Neural progenitor cell (in vitro differentiated cells): ENCODE measurements around the gene RPS4Y2. TPM values are rescaled to one million over a fixed set of nuclear protein-coding genes. Genes with fewer than 3 reads are reported as not detected.

Experiments used
- DNase-seq: peaks from one replicate; pipeline ENCODE4 v3.0.0-alpha.2; 2016; ENCODE audit warnings: low spot score
- H2AFZ ChIP-seq: fragments of 200-600 bp; sonication (generic); replicated peaks from 2 replicates; pipeline ENCODE4 v1.6.1; 2016; ENCODE audit warnings: antibody characterized with exemption
- H3F3A ChIP-seq: fragments of 200-600 bp; sonication (generic); 2 replicates; pipeline ENCODE4 v1.6.1; 2016; ENCODE audit warnings: antibody characterized with exemption, low read depth
- H3K27ac ChIP-seq: fragments of 200-600 bp; sonication (generic); 2 replicates; pipeline ENCODE4 v1.5.1; 2016; ENCODE audit warnings: mild to moderate bottlenecking
- H3K27me3 ChIP-seq: fragments of 200-600 bp; sonication (generic); 2 replicates; pipeline ENCODE4 v1.6.1; 2016; ENCODE audit warnings: mild to moderate bottlenecking, moderate library complexity
- H3K36me3 ChIP-seq: fragments of 200-600 bp; sonication (generic); 2 replicates; pipeline ENCODE4 v1.5.1; 2016
- H3K4me1 ChIP-seq: fragments of 200-600 bp; sonication (generic); 2 replicates; pipeline ENCODE4 v1.6.1; 2016; ENCODE audit warnings: mixed run types
- H3K4me2 ChIP-seq: fragments of 200-600 bp; sonication (generic); 2 replicates; pipeline ENCODE4 v1.6.1; 2016
- H3K4me3 ChIP-seq: fragments of 200-600 bp; sonication (generic); 2 replicates; pipeline ENCODE4 v1.5.1; 2016
- H3K79me2 ChIP-seq: fragments of 200-600 bp; sonication (generic); 2 replicates; pipeline ENCODE4 v1.6.1; 2016; ENCODE audit warnings: low read depth
- H3K9ac ChIP-seq: fragments of 200-600 bp; sonication (generic); 2 replicates; pipeline ENCODE4 v1.6.1; 2016
- H3K9me3 ChIP-seq: fragments of 200-600 bp; sonication (generic); 2 replicates; pipeline ENCODE4 v1.5.1; 2016; ENCODE audit warnings: low read depth
- H4K20me1 ChIP-seq: fragments of 200-600 bp; sonication (generic); 2 replicates; pipeline ENCODE4 v1.6.1; 2016; ENCODE audit warnings: low read depth
- H3K27ac Mint-ChIP-seq: 3 replicates; pipeline ENCODE4 v1.8.0; 2021; ENCODE audit warnings: mixed read lengths
- H3K27me3 Mint-ChIP-seq: 2 replicates; pipeline ENCODE4 v1.8.0; 2022; ENCODE audit warnings: low read depth, mild to moderate bottlenecking, inconsistent platforms, moderate library complexity, mixed read lengths; ENCODE audit not compliant: insufficient read depth
- H3K36me3 Mint-ChIP-seq: 3 replicates; pipeline ENCODE4 v1.8.0; 2021; ENCODE audit warnings: mixed read lengths
- H3K4me1 Mint-ChIP-seq: 3 replicates; pipeline ENCODE4 v1.8.0; 2021; ENCODE audit warnings: mixed read lengths
- H3K4me3 Mint-ChIP-seq: 3 replicates; pipeline ENCODE4 v1.8.0; 2021; ENCODE audit warnings: mild to moderate bottlenecking, moderate library complexity, mixed read lengths
- H3K9me3 Mint-ChIP-seq: 3 replicates; pipeline ENCODE4 v1.8.0; 2020; ENCODE audit warnings: mixed read lengths
- EZH2 ChIP-seq: fragments of 200-600 bp; sonication (generic); IDR thresholded peaks from 2 replicates; pipeline ENCODE4 v1.6.1; 2017; ENCODE audit warnings: antibody characterized with exemption, mild to moderate bottlenecking, moderate library complexity
- EZH2phosphoT487 ChIP-seq: fragments of 200-600 bp; sonication (generic); IDR thresholded peaks from 2 replicates; pipeline ENCODE4 v1.6.1; 2017; ENCODE audit warnings: antibody characterized with exemption
- total RNA-seq: library from RNA; depleted of rRNA; stranded (reverse); fragments of >200 nt; gene quantifications from 2 replicates; pipeline ENCODE4 v1.2.3, GENCODE V29; 2015; ENCODE audit warnings: low replicate concordance
- TF ChIP-seq, protein P1 (sequence below): fragments of 200-600 bp; sonication (generic); IDR thresholded peaks from 2 replicates; pipeline ENCODE4 v1.5.1; 2017; ENCODE audit warnings: antibody characterized with exemption, mild to moderate bottlenecking

Gene RPS4Y2
- total RNA-seq, 1 donor from 2014 or later, result not detected

DNA sequence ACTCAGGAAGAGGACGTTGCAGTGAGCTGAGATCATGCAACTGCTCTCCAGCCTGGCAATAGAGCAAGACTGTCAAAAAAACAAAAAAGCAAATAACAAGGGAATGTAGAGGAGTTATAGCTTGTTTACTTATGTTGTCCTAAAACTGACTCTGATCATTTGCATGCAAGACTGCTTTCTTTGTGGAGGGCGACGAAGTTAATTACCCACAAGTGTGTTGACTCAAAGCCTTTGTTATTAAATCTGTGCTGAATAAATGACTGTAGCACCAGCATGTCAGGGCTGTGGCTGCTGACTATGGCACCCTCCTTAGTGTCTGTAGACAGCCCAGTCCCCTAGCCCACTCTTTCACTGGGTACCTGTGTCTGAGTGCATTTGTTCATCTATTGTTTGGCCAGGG, 50.3 kb downstream of the RPS4Y2 start:
- Mint-ChIP-seq H3K36me3 (no peaks in the 10 kb centered on the region), H3K4me3 (no peak overlapping the region), H3K27me3 (no peaks in the 10 kb centered on the region), H3K4me1 (no peaks in the 10 kb centered on the region), H3K9me3 (no peaks in the 10 kb centered on the region), H3K27ac (no peak overlapping the region)
- no peaks in the 10 kb centered on the region for H3K4me1 ChIP-seq
- H3K4me3 ChIP-seq, result no peak overlapping the region
- H3K4me2 ChIP-seq, result no peak overlapping the region
- H4K20me1 ChIP-seq, result no peaks in the 10 kb centered on the region
- TF ChIP-seq EZH2phosphoT487 (no peak), EZH2 (no peak)
- TF ChIP-seq, protein P1, sequence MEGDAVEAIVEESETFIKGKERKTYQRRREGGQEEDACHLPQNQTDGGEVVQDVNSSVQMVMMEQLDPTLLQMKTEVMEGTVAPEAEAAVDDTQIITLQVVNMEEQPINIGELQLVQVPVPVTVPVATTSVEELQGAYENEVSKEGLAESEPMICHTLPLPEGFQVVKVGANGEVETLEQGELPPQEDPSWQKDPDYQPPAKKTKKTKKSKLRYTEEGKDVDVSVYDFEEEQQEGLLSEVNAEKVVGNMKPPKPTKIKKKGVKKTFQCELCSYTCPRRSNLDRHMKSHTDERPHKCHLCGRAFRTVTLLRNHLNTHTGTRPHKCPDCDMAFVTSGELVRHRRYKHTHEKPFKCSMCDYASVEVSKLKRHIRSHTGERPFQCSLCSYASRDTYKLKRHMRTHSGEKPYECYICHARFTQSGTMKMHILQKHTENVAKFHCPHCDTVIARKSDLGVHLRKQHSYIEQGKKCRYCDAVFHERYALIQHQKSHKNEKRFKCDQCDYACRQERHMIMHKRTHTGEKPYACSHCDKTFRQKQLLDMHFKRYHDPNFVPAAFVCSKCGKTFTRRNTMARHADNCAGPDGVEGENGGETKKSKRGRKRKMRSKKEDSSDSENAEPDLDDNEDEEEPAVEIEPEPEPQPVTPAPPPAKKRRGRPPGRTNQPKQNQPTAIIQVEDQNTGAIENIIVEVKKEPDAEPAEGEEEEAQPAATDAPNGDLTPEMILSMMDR, result no peak
- no peak overlapping the region for H2AFZ ChIP-seq
- H3K36me3 ChIP-seq, result no peaks in the 10 kb centered on the region
- H3K9ac ChIP-seq, result no peak overlapping the region
- no peaks in the 10 kb centered on the region for H3K79me2 ChIP-seq
- H3K27me3 ChIP-seq, result no peaks in the 10 kb centered on the region
- no peaks in the 10 kb centered on the region for H3F3A ChIP-seq
- H3K27ac ChIP-seq, result no peak overlapping the region
- DNase-seq, result no peak
- no peaks in the 10 kb centered on the region for H3K9me3 ChIP-seq

DNA sequence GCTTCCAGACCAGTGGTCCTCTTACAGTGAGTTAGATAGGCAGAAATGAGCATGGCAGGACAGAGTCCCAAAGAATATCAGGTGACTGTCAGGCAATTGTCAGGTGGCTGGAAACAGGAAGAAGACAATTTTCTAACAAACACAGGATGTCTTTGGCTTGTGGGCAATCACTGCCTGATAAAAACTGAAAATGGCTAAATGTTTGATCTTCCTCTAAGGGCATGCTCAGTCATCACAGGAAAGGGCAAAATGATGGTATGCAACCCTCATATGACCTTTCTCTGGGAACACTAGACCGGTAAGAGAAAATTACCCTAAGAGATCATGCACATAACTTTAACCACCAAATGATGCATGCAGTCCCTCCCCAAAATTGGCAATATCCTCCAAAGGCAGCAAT, 57.6 kb downstream of the RPS4Y2 start:
- no peak overlapping the region for H3K4me2 ChIP-seq
- H3K4me1 ChIP-seq, result no peaks in the 10 kb centered on the region
- TF ChIP-seq EZH2phosphoT487, result no peak
- TF ChIP-seq EZH2, result no peak
- TF ChIP-seq, protein P1, result no peak
- no peak overlapping the region for H3K27ac ChIP-seq
- Mint-ChIP-seq H3K9me3 (no peaks in the 10 kb centered on the region), H3K27ac (no peak overlapping the region), H3K27me3 (no peaks in the 10 kb centered on the region), H3K4me1 (no peaks in the 10 kb centered on the region), H3K4me3 (no peak overlapping the region), H3K36me3 (no peaks in the 10 kb centered on the region)
- no peaks in the 10 kb centered on the region for H3K36me3 ChIP-seq
- no peaks in the 10 kb centered on the region for H3K27me3 ChIP-seq
- H4K20me1 ChIP-seq, result no peaks in the 10 kb centered on the region
- H3F3A ChIP-seq, result no peaks in the 10 kb centered on the region
- H3K79me2 ChIP-seq, result no peaks in the 10 kb centered on the region
- no peak for DNase-seq
- no peak overlapping the region for H3K9ac ChIP-seq
- H2AFZ ChIP-seq, result no peak overlapping the region
- no peaks in the 10 kb centered on the region for H3K9me3 ChIP-seq
- H3K4me3 ChIP-seq, result no peak overlapping the region

DNA sequence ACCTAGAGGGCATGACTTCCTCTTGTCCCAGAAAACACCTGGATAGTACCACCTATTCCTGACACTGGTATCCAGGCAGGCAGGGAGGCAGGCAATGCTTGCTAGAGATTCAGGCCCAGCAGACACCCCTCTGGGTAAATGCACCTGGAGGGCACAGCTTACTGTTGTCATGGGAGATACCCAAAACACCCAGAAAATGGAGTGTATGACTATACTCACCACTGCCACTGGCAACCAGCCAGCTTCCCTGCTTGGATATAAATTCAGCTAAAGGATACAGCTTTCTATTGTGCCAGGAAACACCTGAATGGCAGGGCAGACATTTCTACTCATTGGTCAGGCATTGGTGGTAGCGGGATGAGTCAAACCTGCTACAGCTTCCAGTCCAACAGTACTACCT, 58.9 kb downstream of the RPS4Y2 start:
- H3K4me3 Mint-ChIP-seq, result no peak overlapping the region
- Histone ChIP-seq H3K79me2 (no peaks in the 10 kb centered on the region), H3F3A (no peaks in the 10 kb centered on the region), H3K9me3 (no peaks in the 10 kb centered on the region), H4K20me1 (no peaks in the 10 kb centered on the region), H3K4me3 (no peak overlapping the region), H3K4me1 (no peaks in the 10 kb centered on the region), H3K9ac (no peak overlapping the region), H3K27ac (no peak overlapping the region), H3K4me2 (no peak overlapping the region), H3K36me3 (no peaks in the 10 kb centered on the region), H2AFZ (no peak overlapping the region), H3K27me3 (no peaks in the 10 kb centered on the region)
- no peaks in the 10 kb centered on the region for H3K4me1 Mint-ChIP-seq
- TF ChIP-seq, protein P1, result no peak
- H3K27me3 Mint-ChIP-seq, result no peaks in the 10 kb centered on the region
- H3K27ac Mint-ChIP-seq, result no peak overlapping the region
- H3K9me3 Mint-ChIP-seq, result no peaks in the 10 kb centered on the region
- DNase-seq, result no peak
- no peaks in the 10 kb centered on the region for H3K36me3 Mint-ChIP-seq

DNA sequence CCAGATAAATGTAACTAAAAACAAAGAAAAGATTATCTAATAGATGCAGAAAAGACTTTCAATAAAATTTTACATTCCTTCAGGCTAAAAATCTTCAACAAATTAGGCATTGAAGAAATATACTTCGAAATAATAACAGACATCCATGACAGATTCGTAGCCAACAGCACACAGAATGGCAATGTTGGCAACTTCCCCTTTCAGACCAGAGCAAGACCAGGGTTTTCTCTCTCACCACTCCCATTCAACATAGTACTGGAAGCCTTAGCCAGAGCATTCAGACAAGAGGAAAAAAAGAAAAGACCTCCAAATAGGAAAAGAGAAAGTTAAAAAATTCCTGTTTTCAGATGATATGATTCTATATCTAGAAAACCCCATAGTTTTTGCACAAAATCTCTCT, 61.2 kb downstream of the RPS4Y2 start:
- Histone ChIP-seq H3K27ac (no peak overlapping the region), H3K4me1 (no peaks in the 10 kb centered on the region), H3K4me3 (no peak overlapping the region), H3K79me2 (no peaks in the 10 kb centered on the region), H3K4me2 (no peak overlapping the region), H4K20me1 (no peaks in the 10 kb centered on the region), H2AFZ (no peak overlapping the region), H3K9me3 (no peaks in the 10 kb centered on the region), H3K27me3 (no peaks in the 10 kb centered on the region), H3K9ac (no peak overlapping the region), H3F3A (no peaks in the 10 kb centered on the region), H3K36me3 (no peaks in the 10 kb centered on the region)
- Mint-ChIP-seq H3K9me3 (no peaks in the 10 kb centered on the region), H3K4me3 (no peak overlapping the region), H3K27ac (no peak overlapping the region), H3K27me3 (no peaks in the 10 kb centered on the region), H3K4me1 (no peaks in the 10 kb centered on the region), H3K36me3 (no peaks in the 10 kb centered on the region)
- DNase-seq, result no peak
- TF ChIP-seq EZH2, result no peak
- no peak for TF ChIP-seq EZH2phosphoT487
- TF ChIP-seq, protein P1, result no peak
